Renal cortex interstitium (tissue), 15 donors: ENCODE results near the gene BMAL2. TPM values are rescaled to one million over a fixed set of nuclear protein-coding genes. Genes with fewer than 3 reads are reported as not detected.

ENCODE experiments used
- DNase-seq, 11 donors: peaks; one replicate each; pipeline ENCODE4 v3.0.0-alpha.2; 2013; ENCODE audit warnings: low read depth in 9 of 11, low spot score in 4 of 11; ENCODE audit errors: extremely low read depth in 1 of 11
- long read RNA-seq, 16 experiments: transcript quantifications; one replicate each; lab custom pipeline, GENCODE V29; 2026
- polyA plus RNA-seq, 3 donors: library from polyadenylated mRNA; unstranded; fragments of 120-200 nt; gene quantifications; one replicate each; pipeline ENCODE4 v1.2.1, GENCODE V29; 2013; ENCODE audit not compliant: insufficient read length in 3 of 3

The BMAL2 gene, protein sequence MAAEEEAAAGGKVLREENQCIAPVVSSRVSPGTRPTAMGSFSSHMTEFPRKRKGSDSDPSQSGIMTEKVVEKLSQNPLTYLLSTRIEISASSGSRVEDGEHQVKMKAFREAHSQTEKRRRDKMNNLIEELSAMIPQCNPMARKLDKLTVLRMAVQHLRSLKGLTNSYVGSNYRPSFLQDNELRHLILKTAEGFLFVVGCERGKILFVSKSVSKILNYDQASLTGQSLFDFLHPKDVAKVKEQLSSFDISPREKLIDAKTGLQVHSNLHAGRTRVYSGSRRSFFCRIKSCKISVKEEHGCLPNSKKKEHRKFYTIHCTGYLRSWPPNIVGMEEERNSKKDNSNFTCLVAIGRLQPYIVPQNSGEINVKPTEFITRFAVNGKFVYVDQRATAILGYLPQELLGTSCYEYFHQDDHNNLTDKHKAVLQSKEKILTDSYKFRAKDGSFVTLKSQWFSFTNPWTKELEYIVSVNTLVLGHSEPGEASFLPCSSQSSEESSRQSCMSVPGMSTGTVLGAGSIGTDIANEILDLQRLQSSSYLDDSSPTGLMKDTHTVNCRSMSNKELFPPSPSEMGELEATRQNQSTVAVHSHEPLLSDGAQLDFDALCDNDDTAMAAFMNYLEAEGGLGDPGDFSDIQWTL
- 1 to 10 TPM; 6.0 to 6.7 (median 6.0) TPM for polyA plus RNA-seq
- long read RNA-seq, donor 1 = 0 reads
- long read RNA-seq, donor 2 = 0 reads
- long read RNA-seq, donor 3 = 0 reads
- long read RNA-seq, donor 4, partial matches to known transcripts = 0 of 1 reads
- long read RNA-seq, donor 4, other reads (novel, unspliced or antisense) = 0 of 1 reads
- long read RNA-seq, donor 5 = 0 reads
- long read RNA-seq, donor 6 = 0 reads
- long read RNA-seq, donor 7, partial matches to known transcripts = 0 of 2 reads
- long read RNA-seq, donor 7, other reads (novel, unspliced or antisense) = 0 of 2 reads
- long read RNA-seq, donor 8 = 0 reads
- long read RNA-seq, donor 9 = 0 reads
- long read RNA-seq, donor 10 = 0 reads
- long read RNA-seq, donor 11 = 0 reads
- long read RNA-seq, donor 12 = 0 reads
- long read RNA-seq, donor 13 = 0 reads
- long read RNA-seq, donor 14, partial matches to known transcripts = 0 of 1 reads
- long read RNA-seq, donor 14, other reads (novel, unspliced or antisense) = 0 of 1 reads
- long read RNA-seq, donor 15 = 0 reads
- long read RNA-seq, donor 16, partial matches to known transcripts = 0 of 2 reads
- long read RNA-seq, donor 16, other reads (novel, unspliced or antisense) = 0 of 2 reads

- peak in 2 of 11 donors; percentile 26 to 31 for DNase-seq
Observed at GRCh38 chr12:27332714-27333402, at the start of gene BMAL2. Gene BMAL2 (plus strand): TSS chr12:27332836. CDS start chr12:27333073, 237 bp downstream.

DNA sequence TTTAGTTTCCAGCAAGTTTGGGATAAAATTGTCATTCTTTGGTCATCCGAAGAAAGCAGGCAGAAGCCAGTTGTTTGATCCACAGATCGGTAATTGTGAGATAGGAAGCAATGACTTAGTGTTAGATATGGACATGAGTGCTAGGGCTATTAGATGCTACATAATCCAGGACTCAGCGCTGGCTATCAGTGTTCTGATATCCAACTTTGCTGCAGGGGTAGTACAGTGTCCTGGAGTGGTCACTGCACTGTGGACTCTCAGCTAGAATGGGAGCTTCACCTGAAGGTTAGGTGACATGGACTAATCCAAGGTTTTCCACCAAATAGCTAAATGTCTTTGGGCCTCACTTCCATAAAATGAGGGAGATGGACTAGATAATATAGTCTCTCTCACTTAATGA is 48.6 kb upstream of the BMAL2 start:
- DNase-seq = no peak

GRCh38 chr12:27284751-27285150 is 47.9 kb upstream of the BMAL2 start:
- DNase-seq = no peak

GRCh38 chr12:27285403-27285802 is 47.2 kb upstream of the BMAL2 start:
- no peak for DNase-seq

- DNase-seq = no peak
Observed at GRCh38 chr12:27289414-27289813, 43.2 kb upstream of the BMAL2 start.

- peak in 1 of 11 donors; percentile 15 for DNase-seq
Observed at GRCh38 chr12:27290501-27291168, 42.0 kb upstream of the BMAL2 start.

- no peak for DNase-seq
Observed at GRCh38 chr12:27291862-27292261, 40.8 kb upstream of the BMAL2 start.

DNA sequence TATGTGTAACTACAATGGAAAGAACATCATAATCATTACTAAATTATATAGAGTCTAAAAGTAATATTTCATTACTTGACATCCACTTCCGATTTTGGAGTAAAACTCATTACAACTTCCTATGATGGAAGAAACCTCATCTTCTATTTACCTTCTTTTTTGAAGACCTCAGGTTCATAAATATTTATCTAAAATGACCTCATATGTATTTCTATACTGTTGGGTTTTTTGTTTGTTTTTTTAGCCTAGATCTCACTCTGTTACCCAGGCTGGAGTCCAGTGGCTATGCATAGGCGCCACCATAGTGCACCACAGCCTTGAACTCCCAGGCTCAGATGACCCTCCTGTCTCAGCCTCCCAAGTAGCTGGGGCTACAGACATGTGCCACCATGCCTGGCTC is 39.9 kb upstream of the BMAL2 start:
- no peak for DNase-seq

DNA sequence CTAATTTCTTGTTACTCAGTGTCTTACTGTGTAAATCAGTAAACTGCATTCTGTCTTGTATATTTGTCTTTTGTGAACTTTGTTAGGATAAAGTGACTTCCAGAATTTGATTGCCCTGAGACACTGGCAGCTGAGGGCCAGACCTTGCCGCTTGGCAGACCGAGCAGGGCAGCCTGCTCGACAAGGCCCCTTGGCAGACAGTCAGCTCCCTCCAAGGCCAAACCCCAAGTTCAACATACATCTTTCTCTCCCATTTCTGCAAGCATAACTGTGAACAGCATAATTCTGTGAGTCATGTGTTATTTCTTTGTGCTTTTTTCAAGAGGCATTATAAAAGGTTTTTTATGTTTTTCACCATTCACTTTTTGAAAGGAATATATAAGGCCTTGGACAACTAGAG is 39.2 kb upstream of the BMAL2 start:
- DNase-seq = no peak

- no peak for DNase-seq
Observed at GRCh38 chr12:27296674-27297073, 36.0 kb upstream of the BMAL2 start.

DNA sequence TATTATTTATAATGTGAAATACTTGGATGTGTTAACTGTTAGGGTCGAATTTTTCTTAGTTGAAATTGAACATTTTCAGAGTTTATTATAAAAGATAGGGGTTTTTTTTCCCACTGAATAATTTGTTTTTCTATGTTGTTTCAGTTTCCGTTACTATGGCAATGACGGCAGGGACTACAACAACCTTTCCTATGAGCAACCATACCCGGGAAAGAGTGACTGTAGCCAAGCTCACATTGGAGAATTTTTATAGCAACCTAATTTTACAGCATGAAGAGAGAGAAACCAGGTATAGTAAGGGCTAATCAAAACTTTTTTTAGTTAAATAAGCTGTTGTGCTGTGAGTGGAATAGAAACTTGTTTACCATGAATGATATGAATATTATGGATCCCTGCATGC is 35.1 kb upstream of the BMAL2 start:
- no peak for DNase-seq

GRCh38 chr12:27299102-27299501 is 33.5 kb upstream of the BMAL2 start:
- no peak for DNase-seq

GRCh38 chr12:27300226-27300625 is 32.4 kb upstream of the BMAL2 start:
- DNase-seq = no peak

GRCh38 chr12:27303139-27304111 is 29.2 kb upstream of the BMAL2 start:
- no peak for DNase-seq

DNA sequence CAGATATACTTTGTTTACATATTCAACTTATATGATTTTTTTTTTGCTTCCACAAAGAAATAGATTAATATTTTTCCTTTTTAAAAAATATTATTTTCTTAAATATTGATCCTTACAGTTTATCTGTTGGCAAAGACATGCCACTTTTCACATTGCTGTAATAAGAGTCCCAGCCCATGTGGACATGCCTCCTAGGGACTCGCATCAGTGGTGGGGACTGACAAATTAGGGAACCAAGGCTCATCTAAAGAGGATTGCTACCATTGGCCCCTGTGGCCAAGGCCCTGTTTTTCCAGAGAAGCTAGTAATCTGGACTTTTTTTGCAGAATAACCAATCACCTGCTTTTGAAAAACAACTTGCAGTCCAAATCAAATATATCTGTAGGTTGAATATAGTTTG is 27.8 kb upstream of the BMAL2 start:
- no peak for DNase-seq

DNA sequence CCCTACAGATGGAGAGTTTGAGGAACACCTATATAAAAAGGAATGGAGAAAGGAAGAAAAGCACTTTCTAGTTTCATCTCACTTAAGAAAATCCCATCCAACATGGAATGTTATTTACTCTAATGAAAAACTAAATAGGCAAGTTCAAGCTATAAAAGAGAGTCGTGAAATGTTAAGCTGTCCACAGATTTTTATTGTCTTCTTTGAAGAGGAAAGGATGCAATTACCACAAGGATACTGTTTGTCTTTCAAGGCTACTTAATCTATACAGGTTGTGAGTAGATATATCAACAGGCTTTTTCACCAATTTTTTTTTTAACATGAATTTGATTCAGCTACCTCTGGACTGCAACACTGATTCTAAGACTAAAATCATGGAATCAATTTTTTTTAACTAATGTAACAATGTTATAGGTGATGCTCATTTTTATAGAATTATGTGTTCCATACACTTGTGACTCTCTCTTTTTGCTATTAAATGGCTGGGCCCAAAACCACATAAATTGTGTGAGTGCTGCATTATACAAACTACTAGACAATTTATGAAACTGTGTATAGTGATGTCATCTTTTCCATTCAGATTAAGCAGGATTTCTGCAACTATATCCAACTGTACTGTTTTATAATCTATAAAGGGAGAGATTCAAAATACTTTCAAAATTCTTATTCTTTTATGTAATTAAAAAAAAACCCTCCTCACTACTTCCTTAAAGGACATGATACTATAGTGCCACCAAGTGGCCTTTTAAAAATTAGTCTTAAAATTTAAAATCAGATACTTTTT is 26.8 kb upstream of the BMAL2 start:
- peak in 2 of 11 donors; percentile 15 to 25 for DNase-seq
